BLaER1 treated with 17β-estradiol and CSF1 and Interleukin-3, amounts not matched to agents 10 nM and 100 nM (cell line): ENCODE measurements around the gene LIF.

Experiments
- H3K27ac ChIP-seq, 11 experiments: shearing (Covaris generic); formaldehyde crosslinking; 2 replicates each; pipeline ENCODE4 v1.8.1; 2022
- H3K27me3 ChIP-seq, 11 experiments: shearing (Covaris generic); formaldehyde crosslinking; 2 replicates each; pipeline ENCODE4 v1.8.1; 2022
- H3K36me3 ChIP-seq, 11 experiments: shearing (Covaris generic); formaldehyde crosslinking; 2 replicates each; pipeline ENCODE4 v1.8.1; 2022
- H3K4me1 ChIP-seq, 10 experiments: shearing (Covaris generic); formaldehyde crosslinking; 2 replicates each; pipeline ENCODE4 v1.8.1; 2022
- H3K4me2 ChIP-seq, 11 experiments: shearing (Covaris generic); formaldehyde crosslinking; 2 replicates each; pipeline ENCODE4 v1.8.1; 2022
- H3K4me3 ChIP-seq, 10 experiments: shearing (Covaris generic); formaldehyde crosslinking; 2 replicates each; pipeline ENCODE4 v1.8.1; 2022
- H3K9ac ChIP-seq, 11 experiments: shearing (Covaris generic); formaldehyde crosslinking; 2 replicates each; pipeline ENCODE4 v1.8.1; 2022
- H3K9me3 ChIP-seq, 11 experiments: shearing (Covaris generic); formaldehyde crosslinking; replicated peaks in 1 of 11; 2 replicates each; pipeline ENCODE4 v1.8.1; 2022
- H4K20me1 ChIP-seq, 11 experiments: shearing (Covaris generic); formaldehyde crosslinking; 2 replicates each; pipeline ENCODE4 v1.8.1; 2022
- Cebpa-rat ChIP-seq, 11 experiments: shearing (Covaris generic); IDR thresholded peaks; 2 replicates each; pipeline ENCODE4 v1.8.1; 2022

LIF gene

DNA sequence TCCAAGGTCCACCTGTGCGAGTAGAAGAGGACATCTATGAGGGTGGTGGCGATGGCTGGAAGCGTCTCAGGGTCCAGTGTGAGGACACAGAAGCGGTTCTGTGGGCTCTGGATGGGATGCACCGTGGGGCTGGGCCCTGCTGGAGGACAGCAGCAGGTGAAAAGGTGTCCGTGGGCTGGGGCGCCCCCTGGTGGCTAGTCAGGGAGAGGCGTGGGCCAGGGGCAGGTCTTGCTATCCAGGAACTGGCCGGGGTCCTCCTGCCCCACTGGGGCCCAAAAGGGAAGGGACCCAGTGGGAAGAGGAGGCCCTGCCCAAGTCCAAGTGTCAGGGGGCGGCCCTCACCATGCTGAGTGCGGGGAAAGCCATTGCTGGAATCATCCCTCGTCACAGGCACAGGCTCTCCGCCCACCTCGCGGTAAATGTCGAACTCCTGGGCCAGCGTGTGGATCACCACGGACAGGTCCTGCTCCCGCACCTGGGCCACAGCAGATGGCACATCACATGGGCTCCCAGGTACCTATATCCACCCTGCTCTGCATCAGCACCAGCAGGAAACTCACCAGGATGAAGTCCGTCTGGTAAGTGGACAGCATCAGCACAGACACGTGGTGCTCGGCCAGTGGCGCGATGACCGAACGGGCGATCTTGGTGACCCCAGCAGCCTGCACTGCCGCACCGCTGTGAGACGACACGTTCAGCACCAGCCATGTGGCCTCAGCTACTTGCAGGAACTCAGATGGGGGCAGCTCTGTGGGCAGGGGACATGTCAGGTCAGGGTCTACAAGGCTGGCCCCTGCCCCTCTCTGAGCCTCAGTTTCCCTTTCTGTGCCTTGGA lies 40.5 kb upstream of the LIF start:
- H3K4me3 ChIP-seq = no peak overlapping the region
- H3K27me3 ChIP-seq = no peaks in the 10 kb centered on the region
- H3K4me1 ChIP-seq = peaks cover 62 to 92% (median 80%) of the 10 kb centered on the region in 10 experiments
- peak overlapping the region in 1 of 11 experiments; percentile 40; a peak in 1 of 22 replicates for H3K9ac ChIP-seq
- no peaks in the 10 kb centered on the region for H3K9me3 ChIP-seq
- peak overlapping the region in 3 of 11 experiments; percentile 84 to 94 (median 93); a peak in 2 of 22 replicates for H3K27ac ChIP-seq
- TF ChIP-seq Cebpa-rat (IDR thresholded peaks at IDR 0.05) = no peak
- H4K20me1 ChIP-seq = peaks cover 0 to 12% (median 0%) of the 10 kb centered on the region in 11 experiments; a peak in 1 of 22 replicates
- peaks cover 0 to 13% (median 4%) of the 10 kb centered on the region in 11 experiments; a peak in 12 of 22 replicates for H3K36me3 ChIP-seq
- H3K4me2 ChIP-seq = peak overlapping the region in 3 of 11 experiments; percentile 99 to 100 (median 99); a peak in 6 of 22 replicates

DNA sequence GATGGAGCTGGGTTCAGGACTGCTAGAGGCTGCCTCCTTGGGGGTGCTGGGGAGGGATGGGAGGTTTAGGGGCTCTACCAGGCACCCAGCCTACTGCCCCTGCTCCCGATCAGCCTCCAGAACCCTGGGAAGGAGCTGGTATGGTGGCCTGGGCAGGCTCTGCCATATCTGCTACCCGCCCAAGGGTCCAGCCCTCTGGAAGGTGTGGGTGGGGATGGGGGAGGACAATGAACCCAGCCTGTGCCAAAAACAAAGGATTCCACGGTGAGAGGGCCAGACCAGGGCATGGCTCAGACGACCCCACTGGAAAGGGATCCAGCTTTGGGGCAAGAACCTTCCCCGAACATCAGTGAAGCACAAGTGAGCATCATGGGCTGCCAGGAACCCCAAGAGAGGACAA lies 39.8 kb upstream of the LIF start:
- H4K20me1 ChIP-seq = 0 out of 22 replicates have a peak, but pooled peaks cover 0 to 7% (median 0%) of the 10 kb centered on the region in 11 experiments
- H3K27ac ChIP-seq = peak overlapping the region in 10 of 11 experiments; percentile 38 to 94 (median 90); a peak in 15 of 22 replicates
- peak overlapping the region in 6 of 11 experiments; percentile 4 to 57 (median 28); a peak in 4 of 22 replicates for H3K9ac ChIP-seq
- H3K36me3 ChIP-seq = peaks cover 0 to 11% (median 0%) of the 10 kb centered on the region in 11 experiments; a peak in 1 of 22 replicates
- H3K9me3 ChIP-seq = no peaks in the 10 kb centered on the region
- peak overlapping the region in 4 of 11 experiments; percentile 8 to 100 (median 99); a peak in 6 of 22 replicates for H3K4me2 ChIP-seq
- H3K4me1 ChIP-seq = peaks cover 61 to 92% (median 80%) of the 10 kb centered on the region in 10 experiments
- H3K27me3 ChIP-seq = no peaks in the 10 kb centered on the region
- TF ChIP-seq Cebpa-rat (IDR thresholded peaks at IDR 0.05) = no peak
- H3K4me3 ChIP-seq = no peak overlapping the region

DNA sequence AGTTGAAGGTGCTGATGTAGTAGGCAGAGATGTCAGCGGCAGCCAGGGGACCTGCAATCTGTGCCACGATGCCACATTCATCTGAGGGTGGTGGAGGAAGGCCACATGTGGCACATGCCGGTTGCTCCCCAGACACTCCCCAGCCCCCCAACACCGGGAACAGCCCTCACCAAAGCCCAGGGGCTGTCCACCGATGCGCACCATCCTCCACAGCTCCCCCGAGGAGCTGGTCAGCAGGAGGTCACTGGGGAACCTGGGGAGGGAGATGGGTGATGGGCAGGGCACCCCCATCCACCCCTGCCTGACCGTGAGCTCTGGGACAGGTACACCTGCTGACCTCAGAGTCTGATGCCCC lies 39.3 kb upstream of the LIF start:
- no peak for TF ChIP-seq Cebpa-rat (IDR thresholded peaks at IDR 0.05)
- Histone ChIP-seq H3K9ac (peak overlapping the region in 7 of 11 experiments; percentile 4 to 57 (median 22); a peak in 6 of 22 replicates), H3K4me1 (peaks cover 56 to 92% (median 80%) of the 10 kb centered on the region in 10 experiments), H3K9me3 (no peaks in the 10 kb centered on the region), H3K27me3 (no peaks in the 10 kb centered on the region), H3K27ac (peak overlapping the region in 10 of 11 experiments; percentile 38 to 94 (median 90); a peak in 16 of 22 replicates), H3K4me3 (no peak overlapping the region), H4K20me1 (0 out of 22 replicates have a peak, but pooled peaks cover 0 to 7% (median 0%) of the 10 kb centered on the region in 11 experiments), H3K4me2 (peak overlapping the region in 5 of 11 experiments; percentile 14 to 100 (median 99); a peak in 8 of 22 replicates), H3K36me3 (peaks cover 0 to 11% (median 0%) of the 10 kb centered on the region in 11 experiments; a peak in 1 of 22 replicates)

- H4K20me1 ChIP-seq = 0 out of 22 replicates have a peak, but pooled peaks cover 0 to 7% (median 0%) of the 10 kb centered on the region in 11 experiments
- peak overlapping the region in 10 of 11 experiments; percentile 84 to 94 (median 90); a peak in 19 of 22 replicates for H3K27ac ChIP-seq
- H3K4me3 ChIP-seq = no peak overlapping the region
- TF ChIP-seq Cebpa-rat (IDR thresholded peaks at IDR 0.05) = no peak
- H3K27me3 ChIP-seq = no peaks in the 10 kb centered on the region
- peaks cover 0 to 11% (median 0%) of the 10 kb centered on the region in 11 experiments; a peak in 1 of 22 replicates for H3K36me3 ChIP-seq
- H3K4me1 ChIP-seq = peaks cover 51 to 92% (median 80%) of the 10 kb centered on the region in 10 experiments
- no peaks in the 10 kb centered on the region for H3K9me3 ChIP-seq
- peak overlapping the region in 8 of 11 experiments; percentile 14 to 78 (median 71); a peak in 8 of 22 replicates for H3K9ac ChIP-seq
- H3K4me2 ChIP-seq = peak overlapping the region in 5 of 11 experiments; percentile 14 to 100 (median 99); a peak in 10 of 22 replicates
Measured at GRCh38 chr22:30285176-30285845, 38.8 kb upstream of the LIF start.

DNA sequence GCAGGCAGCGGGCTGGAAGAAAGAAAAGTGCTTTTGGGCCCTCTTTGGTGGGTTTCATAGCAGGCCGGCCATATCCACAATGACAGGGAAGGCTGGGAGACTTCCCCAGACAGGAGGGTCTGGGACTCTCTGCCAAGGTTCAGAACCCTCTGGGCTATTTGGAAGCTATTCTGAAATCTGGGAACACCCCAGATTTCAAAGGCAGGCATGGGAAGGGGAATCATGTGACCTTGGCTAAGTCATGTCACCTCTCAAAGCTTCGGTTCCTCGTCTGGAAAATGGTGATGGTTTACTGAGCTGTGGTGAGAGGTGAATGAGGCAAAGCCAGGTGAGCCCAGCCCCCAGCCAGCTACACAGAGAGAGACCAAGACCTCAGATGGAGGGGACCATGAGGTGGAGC lies 38.1 kb upstream of the LIF start:
- Histone ChIP-seq H3K4me2 (peak overlapping the region in 9 of 11 experiments; percentile 94 to 100 (median 98); a peak in 16 of 22 replicates), H3K9me3 (no peaks in the 10 kb centered on the region), H3K4me3 (no peak overlapping the region), H3K27me3 (no peaks in the 10 kb centered on the region), H3K36me3 (peaks cover 0 to 11% (median 0%) of the 10 kb centered on the region in 11 experiments; a peak in 1 of 22 replicates), H3K9ac (peak overlapping the region; percentile 71 to 78 (median 76); a peak in 18 of 22 replicates), H3K27ac (peak overlapping the region; percentile 74 to 94 (median 90); a peak in 21 of 22 replicates), H3K4me1 (peaks cover 49 to 92% (median 80%) of the 10 kb centered on the region in 10 experiments), H4K20me1 (0 out of 22 replicates have a peak, but pooled peaks cover 0 to 7% (median 0%) of the 10 kb centered on the region in 11 experiments)
- no peak for TF ChIP-seq Cebpa-rat (IDR thresholded peaks at IDR 0.05)

- H3K27me3 ChIP-seq = no peaks in the 10 kb centered on the region
- no peak for TF ChIP-seq Cebpa-rat (IDR thresholded peaks at IDR 0.05)
- H4K20me1 ChIP-seq = 0 out of 22 replicates have a peak, but pooled peaks cover 0 to 7% (median 0%) of the 10 kb centered on the region in 11 experiments
- peak overlapping the region; percentile 71 to 78 (median 76); a peak in 18 of 22 replicates for H3K9ac ChIP-seq
- peak overlapping the region in 1 of 10 experiments; percentile 59; a peak in 1 of 20 replicates for H3K4me3 ChIP-seq
- peaks cover 0 to 11% (median 0%) of the 10 kb centered on the region in 11 experiments; a peak in 1 of 22 replicates for H3K36me3 ChIP-seq
- H3K4me2 ChIP-seq = peak overlapping the region; percentile 85 to 100 (median 97); a peak in 20 of 22 replicates
- H3K4me1 ChIP-seq = peaks cover 54 to 97% (median 85%) of the 10 kb centered on the region in 10 experiments
- peak overlapping the region; percentile 74 to 94 (median 90) for H3K27ac ChIP-seq
- no peaks in the 10 kb centered on the region for H3K9me3 ChIP-seq
Measured at GRCh38 chr22:30284172-30284571, 37.6 kb upstream of the LIF start.

GRCh38 chr22:30283342-30283741 lies 36.8 kb upstream of the LIF start:
- Histone ChIP-seq H3K27ac (peak overlapping the region; percentile 74 to 94 (median 90)), H3K27me3 (no peaks in the 10 kb centered on the region), H3K9ac (peak overlapping the region; percentile 71 to 78 (median 76)), H3K9me3 (no peaks in the 10 kb centered on the region), H3K36me3 (peaks cover 0 to 11% (median 0%) of the 10 kb centered on the region in 11 experiments; a peak in 1 of 22 replicates), H3K4me3 (peak overlapping the region in 6 of 10 experiments; percentile 7 to 62 (median 54); a peak in 9 of 20 replicates), H3K4me1 (peaks cover 49 to 99% (median 87%) of the 10 kb centered on the region in 10 experiments), H3K4me2 (peak overlapping the region; percentile 85 to 100 (median 97)), H4K20me1 (0 out of 22 replicates have a peak, but pooled peaks cover 0 to 7% (median 0%) of the 10 kb centered on the region in 11 experiments)
- no peak for TF ChIP-seq Cebpa-rat (IDR thresholded peaks at IDR 0.05)

DNA sequence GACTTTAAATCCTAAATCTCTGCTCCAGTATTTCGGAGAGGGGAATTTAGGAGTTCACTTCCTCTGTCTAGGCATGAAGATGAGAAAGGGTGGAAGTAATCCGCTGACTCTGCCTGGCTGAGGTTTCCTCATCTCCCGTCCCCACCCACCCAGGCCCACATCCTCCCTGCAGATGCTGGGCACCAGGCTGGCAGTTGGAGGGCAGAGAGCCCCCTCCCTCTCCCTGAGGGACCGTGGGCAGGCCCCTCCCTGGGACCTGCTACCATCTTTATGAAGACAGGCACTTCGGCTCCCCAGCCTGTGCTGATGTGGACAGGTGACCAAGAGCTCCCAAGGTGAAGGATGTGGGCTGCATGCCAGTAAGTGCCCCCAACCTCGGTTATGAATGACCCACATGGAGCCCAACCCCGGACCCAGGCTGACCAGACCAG lies 36.1 kb upstream of the LIF start:
- H3K27ac ChIP-seq = peak overlapping the region; percentile 74 to 94 (median 90)
- H3K4me2 ChIP-seq = peak overlapping the region; percentile 85 to 100 (median 97)
- H4K20me1 ChIP-seq = 0 out of 22 replicates have a peak, but pooled peaks cover 0 to 7% (median 0%) of the 10 kb centered on the region in 11 experiments
- no peaks in the 10 kb centered on the region for H3K9me3 ChIP-seq
- H3K27me3 ChIP-seq = no peaks in the 10 kb centered on the region
- H3K4me3 ChIP-seq = peak overlapping the region in 9 of 10 experiments; percentile 35 to 62 (median 50); a peak in 16 of 20 replicates
- H3K4me1 ChIP-seq = peaks cover 51 to 100% (median 89%) of the 10 kb centered on the region in 10 experiments
- H3K36me3 ChIP-seq = peaks cover 0 to 11% (median 0%) of the 10 kb centered on the region in 11 experiments; a peak in 1 of 22 replicates
- no peak for TF ChIP-seq Cebpa-rat (IDR thresholded peaks at IDR 0.05)
- H3K9ac ChIP-seq = peak overlapping the region; percentile 71 to 78 (median 76)
